OCI-LY7 (cell line): Measurements from ENCODE around the gene KCNMA1.

Experiments used
- CTCF ChIP-seq: fragments of 200-600 bp; sonication (generic); conservative IDR thresholded peaks from 2 replicates; pipeline ENCODE4 v1.5.1; 2014; ENCODE audit warnings: mild to moderate bottlenecking, antibody characterized with exemption, low read length, moderate library complexity, mixed read lengths
- EZH2phosphoT487 ChIP-seq: fragments of 200-600 bp; sonication (generic); IDR thresholded peaks from 2 replicates; pipeline ENCODE4 v1.6.1; 2018; ENCODE audit warnings: low read depth, borderline replicate concordance, mild to moderate bottlenecking, mixed run types, antibody characterized with exemption, low read length, moderate library complexity, mixed read lengths

- TF ChIP-seq CTCF, result no peak
- no peak for TF ChIP-seq EZH2phosphoT487
Observed at GRCh38 chr10:77264107-77264506, 373.5 kb downstream of the KCNMA1 start.
